Right atrium auricular region (tissue), 2 donors: ENCODE measurements around the gene SLC2A4RG. TPM values are rescaled to one million over a fixed set of nuclear protein-coding genes. Genes with fewer than 3 reads are reported as not detected.

ENCODE experiments used
- DNase-seq: peaks from one replicate; pipeline ENCODE4 v3.0.0-alpha.2; 2019; ENCODE audit warnings: low spot score
- H3K27ac ChIP-seq, 2 donors: fragments of 200-600 bp; sonication (generic); 1 replicate in 1 of 2; 2 replicates in 1 of 2; pipeline ENCODE4 v1.5.1; 2016 to 2019
- H3K27me3 ChIP-seq, 2 donors: fragments of 200-600 bp; sonication (generic); one replicate each; pipeline versions ENCODE4 v1.5.1 to v1.6.0; 2017 to 2019
- H3K36me3 ChIP-seq: fragments of 200-600 bp; sonication (generic); one replicate; pipeline ENCODE4 v1.5.1; 2016
- H3K4me1 ChIP-seq, 2 donors: fragments of 200-600 bp; sonication (generic); one replicate each; pipeline versions ENCODE4 v1.5.1 to v1.6.0; 2017 to 2019
- H3K4me3 ChIP-seq, 2 donors: fragments of 200-600 bp; sonication (generic); 1 replicate in 1 of 2; 2 replicates in 1 of 2; pipeline ENCODE4 v1.5.1; 2017 to 2019; ENCODE audit warnings: mild to moderate bottlenecking in 1 of 2, moderate library complexity in 1 of 2
- H3K9me3 ChIP-seq, 2 donors: fragments of 200-600 bp; sonication (generic); one replicate each; pipeline ENCODE4 v1.5.1; 2019
- CTCF ChIP-seq, 2 donors: fragments of 200-600 bp; sonication (generic); IDR thresholded peaks; one replicate each; pipeline ENCODE4 v1.5.1; 2019; ENCODE audit warnings: antibody characterized with exemption in 2 of 2
- total RNA-seq, 2 donors: library from RNA; depleted of rRNA; stranded (reverse); fragments of >200 nt; gene quantifications; one replicate each; pipeline ENCODE4 v1.1.0, GENCODE V29; 2016

SLC2A4RG gene
- total RNA-seq, 2 donors from 2014 or later, result 30.1 to 30.7 TPM

DNA sequence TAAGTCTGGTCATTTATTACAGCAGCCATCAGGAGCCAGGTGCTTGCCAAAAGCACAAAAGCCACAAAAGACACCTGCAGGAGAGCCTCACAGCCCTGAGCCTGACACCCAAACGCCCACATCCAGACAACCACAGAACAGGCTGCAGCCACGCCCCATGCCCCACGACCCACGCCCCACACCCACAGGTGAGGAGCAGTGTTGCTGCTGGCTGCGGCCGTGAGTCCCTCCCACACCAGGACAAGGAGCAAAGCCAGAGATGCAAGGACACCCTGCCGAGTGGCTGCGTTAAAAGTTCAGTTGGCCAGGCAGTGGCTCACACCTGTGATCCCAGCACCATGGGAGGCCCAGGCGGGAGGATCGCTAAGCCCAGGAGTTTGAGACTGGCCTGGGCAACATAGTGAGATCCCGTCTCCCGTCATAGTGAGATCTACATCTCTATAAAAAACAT is 43.0 kb downstream of the SLC2A4RG start:
- H3K9me3 ChIP-seq, result no peaks in the 10 kb centered on the region
- peaks cover 0 to 18% of the 10 kb centered on the region in 2 donors for H3K4me1 ChIP-seq
- no peak overlapping the region for H3K27ac ChIP-seq
- DNase-seq, result no peak
- H3K4me3 ChIP-seq, result no peak overlapping the region
- H3K36me3 ChIP-seq, result no peaks in the 10 kb centered on the region
- TF ChIP-seq CTCF (IDR thresholded peaks at IDR 0.05), result no peak
- no peaks in the 10 kb centered on the region for H3K27me3 ChIP-seq

- Histone ChIP-seq H3K36me3 (no peaks in the 10 kb centered on the region), H3K4me1 (peaks cover 0 to 29% of the 10 kb centered on the region in 2 donors), H3K27ac (no peak overlapping the region), H3K4me3 (no peak overlapping the region), H3K9me3 (no peaks in the 10 kb centered on the region), H3K27me3 (no peaks in the 10 kb centered on the region)
- no peak for DNase-seq
- no peak for TF ChIP-seq CTCF (IDR thresholded peaks at IDR 0.05)
Observed at GRCh38 chr20:63783970-63784369, 44.4 kb downstream of the SLC2A4RG start.

DNA sequence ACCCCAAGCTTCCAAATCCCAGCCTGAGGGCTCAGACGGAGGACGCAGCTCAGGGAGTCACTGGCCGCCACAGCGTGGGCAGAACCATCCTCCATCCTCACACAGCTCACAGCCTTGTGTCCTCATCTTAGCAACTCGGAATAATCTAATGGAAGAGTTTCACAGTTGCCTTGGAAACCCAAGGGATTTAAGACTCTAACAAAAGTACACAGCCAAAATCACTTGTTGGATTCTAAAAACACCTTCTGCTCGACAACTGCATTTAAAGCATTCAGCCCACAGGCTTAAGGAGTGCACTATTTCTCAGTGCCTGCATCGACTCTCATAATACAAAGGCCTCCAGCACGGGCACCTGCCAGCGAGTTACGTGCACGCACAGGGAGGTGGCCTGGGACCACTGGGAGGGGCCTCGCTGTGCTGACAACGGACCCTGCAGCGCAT is 46.1 kb downstream of the SLC2A4RG start:
- TF ChIP-seq CTCF (IDR thresholded peaks at IDR 0.05), result no peak
- Histone ChIP-seq H3K4me1 (peaks cover 0 to 35% of the 10 kb centered on the region in 2 donors), H3K4me3 (no peak overlapping the region), H3K27me3 (no peaks in the 10 kb centered on the region), H3K36me3 (peaks cover 17% of the 10 kb centered on the region), H3K27ac (peak overlapping the region; percentile 82 to 86), H3K9me3 (no peaks in the 10 kb centered on the region)
- DNase-seq, result no peak

DNA sequence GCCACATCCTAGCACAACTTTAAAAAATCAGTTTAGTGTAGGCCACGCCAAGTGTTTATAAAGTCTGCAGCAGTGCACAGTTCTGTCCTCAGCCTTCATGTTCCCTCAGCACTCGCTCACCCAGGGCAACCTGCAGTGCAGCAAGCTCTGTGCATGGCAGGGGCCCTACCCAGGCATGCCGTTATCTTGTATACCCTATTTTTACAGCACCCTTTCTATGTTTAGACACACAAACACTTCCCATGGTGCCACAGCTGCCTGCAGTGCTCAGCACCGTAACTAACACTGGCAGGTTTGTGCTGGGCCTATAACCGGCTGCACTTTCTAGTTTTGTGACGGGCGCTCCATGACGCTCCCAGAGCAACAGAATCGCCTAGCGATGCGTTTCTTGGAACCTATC is 47.7 kb downstream of the SLC2A4RG start:
- no peak for TF ChIP-seq CTCF (IDR thresholded peaks at IDR 0.05)
- peaks cover 17% of the 10 kb centered on the region for H3K36me3 ChIP-seq
- peaks cover 0 to 45% of the 10 kb centered on the region in 2 donors for H3K4me1 ChIP-seq
- peak overlapping the region; percentile 82 to 86 for H3K27ac ChIP-seq
- no peaks in the 10 kb centered on the region for H3K27me3 ChIP-seq
- H3K9me3 ChIP-seq, result no peaks in the 10 kb centered on the region
- H3K4me3 ChIP-seq, result peak overlapping the region in 1 of 2 donors; percentile 10
- no peak for DNase-seq

- Histone ChIP-seq H3K27ac (peak overlapping the region; percentile 82 to 86), H3K4me1 (peaks cover 0 to 48% of the 10 kb centered on the region in 2 donors), H3K27me3 (no peaks in the 10 kb centered on the region), H3K9me3 (no peaks in the 10 kb centered on the region), H3K36me3 (peaks cover 17% of the 10 kb centered on the region), H3K4me3 (peak overlapping the region in 1 of 2 donors; percentile 10)
- DNase-seq, result no peak
- no peak for TF ChIP-seq CTCF (IDR thresholded peaks at IDR 0.05)
Observed at GRCh38 chr20:63787749-63788148, 48.2 kb downstream of the SLC2A4RG start.
